HEK293 (cell line): ENCODE results near the gene NOL6.

ENCODE experiments used
- ZNF23 ChIP-seq: fragments of 450-650 bp; formaldehyde crosslinking; IDR thresholded peaks from 2 replicates; pipeline ENCODE4 v1.5.1; 2016; ENCODE audit warnings: missing biosample characterization, missing genetic modification characterization, borderline replicate concordance
- ZNF777 ChIP-seq: fragments of 450-650 bp; formaldehyde crosslinking; IDR thresholded peaks from 2 replicates; pipeline ENCODE4 v1.5.1; 2017; ENCODE audit warnings: missing biosample characterization, missing genetic modification characterization, borderline replicate concordance

DNA sequence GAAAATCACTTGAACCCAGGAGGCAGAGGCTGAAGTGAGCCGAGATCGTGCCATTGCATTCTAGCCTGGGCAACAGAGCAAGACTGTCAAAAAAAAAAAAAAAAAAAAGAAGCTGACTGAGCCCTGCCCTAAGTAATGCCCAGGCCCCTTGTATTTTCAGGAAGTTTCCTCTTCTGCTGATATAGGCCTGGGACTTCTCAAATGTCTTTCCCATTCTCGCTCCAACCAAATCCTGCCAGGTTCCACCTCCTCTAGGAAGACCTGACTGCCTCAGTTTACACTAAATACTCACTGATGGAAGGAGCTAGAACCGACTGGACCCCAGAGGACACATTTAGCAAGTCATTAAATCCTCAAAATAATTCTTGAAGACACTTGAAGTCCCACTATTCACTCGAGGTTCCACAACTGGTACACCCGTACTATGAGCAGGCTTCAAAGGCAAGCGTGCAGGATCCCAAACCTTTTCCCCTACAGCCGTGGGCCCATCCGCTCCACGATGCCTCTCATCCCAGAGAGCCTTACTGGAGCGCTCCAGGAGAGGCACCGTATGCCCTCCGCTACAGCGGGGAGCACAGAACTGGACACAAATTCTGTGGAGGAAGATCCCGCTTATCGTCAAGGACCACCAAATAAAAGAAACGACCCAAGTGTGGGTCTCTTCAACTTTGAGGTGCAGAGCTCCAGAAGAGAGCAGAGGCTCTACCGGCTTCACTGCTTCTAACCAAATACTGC lies 676 bp downstream of the NOL6 start:
- TF ChIP-seq ZNF23 (no peak), ZNF777 (tag by site-specific recombination) (no peak)
